Measurements from ENCODE around the gene PARN. TPM values are rescaled to one million over a fixed set of nuclear protein-coding genes. Genes with fewer than 3 reads are reported as not detected.

PARN gene
- total and polyA plus RNA-seq, 2 of the 8 experiments (the other 6 are each of a cell fraction or from before 2014, with no cell fraction given): 24.5 to 44.6 TPM

DNA sequence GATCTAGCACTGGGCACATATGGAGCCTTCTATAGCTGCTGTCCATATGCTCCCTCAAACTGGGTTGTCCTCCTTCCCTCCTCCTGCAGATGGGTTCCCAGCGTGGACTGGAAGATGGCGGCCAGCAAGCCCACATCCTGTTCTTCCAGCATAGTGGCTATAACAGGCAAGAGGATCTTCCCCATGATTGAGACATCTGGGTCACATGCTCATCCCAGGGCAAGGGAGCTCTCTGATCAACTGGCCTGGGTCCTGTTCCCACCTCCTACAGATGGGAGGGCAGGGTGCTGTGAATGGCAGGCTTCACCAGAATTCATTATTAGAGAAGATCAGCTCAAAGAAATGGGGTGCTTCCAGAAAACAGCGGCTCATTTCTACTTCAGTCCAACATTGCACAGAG lies 210.2 kb downstream of the PARN start:
- Histone ChIP-seq H3K18ac (ENCODE audit: extremely low read depth, low read length) (no peak overlapping the region), H3K27ac (ENCODE audit: low read depth, low read length) (no peak overlapping the region), H3K4ac (replicated peaks; ENCODE audit: insufficient read length, low read depth, low read length) (no peak overlapping the region), H3K9ac (replicated peaks in 1 of 4; ENCODE audit: extremely low read depth in 1 of 4, low read depth in 3 of 4, low read length in 3 of 4) (no peak overlapping the region), H4K5ac (ENCODE audit: insufficient read length, low read depth, low read length) (no peak overlapping the region), H2BK120ac (replicated peaks; ENCODE audit: low read depth, low read length) (no peak overlapping the region), H3K56ac (replicated peaks; ENCODE audit: insufficient read length, low read depth, low read length) (no peak overlapping the region), H3K9me3 (ENCODE audit: insufficient read depth in 2 of 2, low read depth in 1 of 2, low read length in 1 of 2) (no peaks in the 10 kb centered on the region), H2AFZ (ENCODE audit: low read length) (no peak overlapping the region), H2BK12ac (ENCODE audit: low read depth, low read length) (no peak overlapping the region), H3K27me3 (replicated peaks in 1 of 4; ENCODE audit: control insufficient read depth in 3 of 4, extremely low read depth in 1 of 4, insufficient read depth in 3 of 4, low read length in 3 of 4) (no peaks in the 10 kb centered on the region), H2AK5ac (ENCODE audit: low read depth, low read length) (no peak overlapping the region), H4K8ac (ENCODE audit: extremely low read depth, insufficient read depth, low read length) (no peak overlapping the region), H4K20me1 (replicated peaks in 1 of 2; ENCODE audit: control insufficient read depth in 1 of 2, insufficient read depth in 2 of 2, low read length in 2 of 2) (no peaks in the 10 kb centered on the region), H2BK20ac (ENCODE audit: low read length) (no peak overlapping the region), H3K14ac (ENCODE audit: insufficient read length) (no peak overlapping the region), H3K23ac (ENCODE audit: insufficient read length) (no peak overlapping the region), H3K79me2 (ENCODE audit: control insufficient read depth in 1 of 2, insufficient read depth in 2 of 2, low read length in 2 of 2) (no peaks in the 10 kb centered on the region), H3K4me3 (ENCODE audit: extremely low read depth in 1 of 4, insufficient read depth in 2 of 4, low read depth in 3 of 4, low read length in 4 of 4) (no peak overlapping the region), H4K91ac (replicated peaks; ENCODE audit: insufficient read length, low read length) (no peak overlapping the region), H2BK5ac (ENCODE audit: low read depth, low read length) (no peak overlapping the region), H3K36me3 (ENCODE audit: control insufficient read depth in 2 of 4, insufficient read depth in 4 of 4, low read length in 3 of 4) (no peaks in the 10 kb centered on the region; a peak in 1 of 8 replicates), H3K4me2 (ENCODE audit: insufficient read depth in 1 of 2, low read depth in 2 of 2, low read length in 2 of 2) (no peak overlapping the region), H3K4me1 (replicated peaks in 1 of 4; ENCODE audit: control insufficient read depth in 3 of 4, insufficient read depth in 4 of 4, low read length in 3 of 4) (no peaks in the 10 kb centered on the region), H3K23me2 (ENCODE audit: low read depth, low read length) (no peaks in the 10 kb centered on the region), H3K79me1 (ENCODE audit: low read depth, low read length) (no peaks in the 10 kb centered on the region), H2BK15ac (ENCODE audit: low read length) (no peak overlapping the region)
- no peak for FAIRE-seq
- no peak for DNase-seq (ENCODE audit: low read depth in 1 of 2, low spot score in 2 of 2)
- 100% methylated on average over 3 of the region's 3 CpGs; no CpG with 5 or more reads in 1 of the 2 experiments for WGBS, 2 experiments (ENCODE audit: extremely low coverage in 1 of 2, insufficient coverage in 1 of 2, insufficient read length in 1 of 2, insufficient replicate concordance in 2 of 2, low coverage in 1 of 2, low lambda C conversion rate in 2 of 2, missing lambda C conversion rate in 1 of 2)
- ChIA-PET CTCF (ENCODE audit: partially characterized antibody) (no interaction called here), POLR2A (ENCODE audit: partially characterized antibody) (no interaction called here)
- TF ChIP-seq RBBP5 (IDR thresholded peaks at IDR 0.05; ENCODE audit: borderline replicate concordance, low read depth, low read length) (no peak), MAX (IDR thresholded peaks at IDR 0.05) (no peak), CREB1 (IDR thresholded peaks at IDR 0.05) (no peak), POLR2AphosphoS5 (IDR thresholded peaks at IDR 0.05; ENCODE audit: low read depth, low read length) (no peak), EZH2 (IDR thresholded peaks at IDR 0.05; ENCODE audit: low read depth, low read length, severe bottlenecking) (no peak), BRCA1 (IDR thresholded peaks at IDR 0.05; ENCODE audit: low read depth, low read length) (no peak), NANOG (IDR thresholded peaks at IDR 0.05; ENCODE audit: insufficient read depth, low read depth, low read length, poor library complexity, severe bottlenecking) (no peak), EP300 (IDR thresholded peaks at IDR 0.05; ENCODE audit: borderline replicate concordance in 1 of 2, low read depth in 2 of 2, low read length in 2 of 2) (no peak), CBX5 (IDR thresholded peaks at IDR 0.05; ENCODE audit: low read depth, low read length) (no peak), GTF2F1 (IDR thresholded peaks at IDR 0.05; ENCODE audit: borderline replicate concordance, low read depth, low read length) (no peak), BACH1 (IDR thresholded peaks at IDR 0.05; ENCODE audit: low read length) (no peak), EGR1 (IDR thresholded peaks at IDR 0.05; ENCODE audit: borderline replicate concordance, low read depth, low read length) (no peak), SUZ12 (IDR thresholded peaks at IDR 0.05; ENCODE audit: low read length) (no peak), JUND (IDR thresholded peaks at IDR 0.05; ENCODE audit: low read length) (no peak)
- TF ChIP-seq, protein P1, sequence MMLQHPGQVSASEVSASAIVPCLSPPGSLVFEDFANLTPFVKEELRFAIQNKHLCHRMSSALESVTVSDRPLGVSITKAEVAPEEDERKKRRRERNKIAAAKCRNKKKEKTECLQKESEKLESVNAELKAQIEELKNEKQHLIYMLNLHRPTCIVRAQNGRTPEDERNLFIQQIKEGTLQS (IDR thresholded peaks at IDR 0.05; ENCODE audit: insufficient read depth, low read depth, low read length): no peak
